ENCODE measurements around the gene SART3. TPM values are rescaled to one million over a fixed set of nuclear protein-coding genes. Genes with fewer than 3 reads are reported as not detected.
A peak's percentile ranks its signal among the peaks of the same experiment; 100 is the strongest.

Gene SART3
- 10 to 100 TPM; 37.7 to 87.8 (median 60.4) TPM for total RNA-seq

- no peak for TF ChIP-seq CTCF (IDR thresholded peaks at IDR 0.05)
- peak; percentile 43 for ATAC-seq (ENCODE audit: low FRiP score)
- peak; percentile 41 for DNase-seq (ENCODE audit: low spot score)
Observed at GRCh38 chr12:108560752-108561719, at the start of gene SART3. TSS of gene SART3 (minus strand) at chr12:108561173. CDS start at chr12:108561154, 19 bp downstream.

GRCh38 chr12:108610336-108610815, 49.4 kb upstream of the SART3 start:
- TF ChIP-seq CTCF (IDR thresholded peaks at IDR 0.05), result no peak
- DNase-seq (ENCODE audit: low spot score) (no peak), ATAC-seq (ENCODE audit: low FRiP score) (no peak)

GRCh38 chr12:108609537-108610335, 48.8 kb upstream of the SART3 start:
- ATAC-seq (ENCODE audit: low FRiP score) (no peak), DNase-seq (ENCODE audit: low spot score) (no peak)
- TF ChIP-seq CTCF (IDR thresholded peaks at IDR 0.05), result no peak

GRCh38 chr12:108608616-108609015, 47.6 kb upstream of the SART3 start:
- ATAC-seq (ENCODE audit: low FRiP score), result no peak
- no peak for DNase-seq (ENCODE audit: low spot score)
- no peak for TF ChIP-seq CTCF (IDR thresholded peaks at IDR 0.05)

- DNase-seq (ENCODE audit: low spot score) (no peak), ATAC-seq (ENCODE audit: low FRiP score) (no peak)
- TF ChIP-seq CTCF (IDR thresholded peaks at IDR 0.05), result no peak
Observed at GRCh38 chr12:108607981-108608600, 47.1 kb upstream of the SART3 start.

- no peak for DNase-seq (ENCODE audit: low spot score)
- no peak for TF ChIP-seq CTCF (IDR thresholded peaks at IDR 0.05)
- ATAC-seq (ENCODE audit: low FRiP score), result no peak
Observed at GRCh38 chr12:108606492-108606891, 45.5 kb upstream of the SART3 start.
